Activated CD4-positive, alpha-beta T cell treated with anti-CD3 and anti-CD28 coated beads for 48 hours (primary cell): Measurements from ENCODE around the gene SYTL5.
"Not testable (repeated sequence)": the region's sequence is repeated elsewhere in the genome, so short reads cannot be mapped to it uniquely, and the experiment has no call there.

Experiments used
- DNase-seq: peaks from one replicate; pipeline ENCODE4 v3.0.0-alpha.2; 2020

Gene SYTL5

DNA sequence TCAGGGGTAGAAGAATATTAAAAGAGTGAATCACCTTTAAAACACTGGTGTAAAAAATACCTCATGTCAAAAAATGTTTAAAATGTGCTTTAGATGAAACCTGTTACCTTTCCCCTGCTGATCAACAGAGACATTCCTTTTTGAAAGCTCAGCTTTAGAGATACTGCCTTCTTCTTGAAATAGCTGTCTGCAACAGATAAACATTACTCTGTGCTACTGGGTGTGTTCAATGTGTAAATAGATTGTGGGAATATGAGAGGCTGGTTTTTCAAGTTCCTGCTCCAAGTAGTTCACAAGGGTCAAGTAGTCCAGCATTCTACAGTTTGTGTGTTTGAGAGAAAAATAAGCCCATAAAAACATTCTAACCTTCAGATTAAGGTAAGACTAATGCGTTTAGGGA lies at the start of gene SYTL5:
SYTL5 (plus strand) TSS at position 263 of the 400 bp plus-strand sequence. CDS start 27,337 bp downstream, outside the sequence.
- no peak for DNase-seq

DNA sequence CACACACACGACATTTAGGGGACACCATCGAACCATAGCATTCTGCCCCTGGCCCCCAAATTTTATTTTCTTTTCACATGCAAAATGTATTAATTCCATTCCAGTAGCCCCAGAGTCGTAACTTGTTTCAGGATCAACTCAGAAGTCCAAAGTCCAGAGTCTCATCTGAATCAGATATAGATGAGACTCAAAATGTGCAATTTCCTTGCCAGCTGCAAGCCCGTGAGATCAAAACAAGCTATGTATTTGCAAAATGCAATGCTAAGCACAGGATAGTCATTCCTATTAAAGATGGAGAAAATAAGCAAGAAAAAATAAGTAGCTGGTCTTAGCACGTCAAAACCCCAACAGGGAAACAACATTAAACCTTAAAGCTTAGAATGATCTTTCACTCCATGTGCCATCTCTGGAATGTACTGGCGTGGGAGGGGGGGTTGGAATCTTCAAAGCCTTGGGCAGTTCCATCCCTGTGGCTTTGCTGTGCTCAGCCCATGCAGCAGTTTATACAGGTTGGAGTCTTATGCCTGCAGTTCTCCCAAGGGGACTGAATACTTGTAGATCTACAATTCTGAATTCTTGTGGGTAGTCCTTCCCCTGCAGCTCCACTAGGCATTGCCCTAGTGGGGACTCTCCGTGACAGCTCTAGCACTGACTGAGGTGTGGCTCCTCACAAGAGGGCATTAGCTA lies 47.7 kb upstream of the SYTL5 start:
- DNase-seq = no peak

DNA sequence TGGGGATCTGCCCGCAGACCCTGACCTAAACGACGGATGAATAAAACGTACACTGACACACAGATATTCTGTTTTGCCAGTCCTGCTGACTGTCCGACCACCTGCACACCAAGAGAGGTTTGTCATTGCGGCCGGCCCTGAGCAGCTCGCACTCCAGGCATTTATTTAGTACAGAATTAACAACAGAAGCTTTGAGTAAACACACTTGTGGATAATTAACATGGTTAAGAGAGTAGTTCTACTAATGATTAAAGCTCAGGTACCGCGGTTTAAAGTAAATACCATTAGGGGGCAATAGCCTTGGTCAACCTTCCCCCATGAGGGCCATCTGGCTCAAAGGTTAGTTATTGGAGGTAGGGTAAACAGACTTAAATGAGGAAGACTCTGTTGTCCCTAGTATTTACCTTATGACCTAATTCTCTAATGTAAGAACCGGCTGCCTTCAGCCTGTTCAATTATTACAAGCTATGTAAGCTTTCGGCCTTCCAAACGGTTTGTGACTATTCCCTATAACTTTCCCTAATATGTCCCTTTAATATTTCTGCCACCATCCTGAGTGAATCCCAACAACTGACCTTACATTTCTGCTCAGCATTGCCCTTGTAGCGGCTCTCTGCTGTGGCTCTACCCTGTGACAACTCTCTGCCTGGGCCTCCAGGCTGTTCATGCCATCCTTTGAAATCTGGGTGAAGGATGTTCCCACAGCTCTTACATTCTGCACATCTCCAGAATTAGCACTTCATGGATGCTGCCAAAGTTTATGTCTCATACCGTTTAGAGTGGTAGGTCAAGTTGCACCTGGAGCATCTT lies 46.9 kb upstream of the SYTL5 start:
- no peak for DNase-seq

- DNase-seq = no peak
Measured at GRCh38 chrX:37961118-37961517, 45.2 kb upstream of the SYTL5 start.

DNA sequence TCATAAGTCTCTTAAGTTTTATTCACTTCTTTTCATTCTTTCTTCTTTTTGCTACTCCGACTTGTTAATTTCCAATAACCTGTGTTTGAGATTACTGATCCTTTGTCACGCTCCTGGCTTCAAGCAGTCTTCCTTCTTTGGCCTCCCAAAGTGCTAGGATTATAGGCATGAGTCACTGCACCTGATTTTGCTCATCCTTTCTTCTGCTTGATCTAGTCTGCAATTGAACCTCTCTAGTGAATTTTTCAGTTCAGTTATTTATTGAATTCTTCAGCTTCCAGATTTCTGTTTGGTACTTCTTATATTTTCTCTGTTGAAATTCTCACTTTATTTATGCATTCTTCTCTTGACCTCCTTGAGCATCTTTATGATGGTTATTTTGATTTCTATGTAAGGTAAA lies 38.6 kb upstream of the SYTL5 start:
- no peak for DNase-seq

- no peak for DNase-seq
Measured at GRCh38 chrX:37975421-37975820, 30.9 kb upstream of the SYTL5 start.

DNA sequence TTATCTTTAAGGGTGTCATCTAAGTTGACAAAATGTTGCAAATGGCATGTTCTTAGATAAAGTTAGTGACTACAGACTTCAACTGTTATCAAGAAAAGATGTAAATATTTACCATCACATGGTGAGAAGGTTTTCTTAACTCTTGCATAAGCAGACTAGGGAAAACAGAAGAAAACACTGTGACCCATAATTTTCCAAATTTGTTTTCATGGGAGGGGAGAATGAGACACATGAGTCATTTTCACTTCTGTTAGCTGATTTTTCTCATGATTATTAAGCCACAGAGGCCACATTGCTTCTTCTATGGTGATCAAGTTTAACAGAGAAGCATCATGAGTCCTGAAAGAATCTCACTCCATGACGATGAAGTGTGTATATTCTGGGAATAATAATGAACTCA lies 30.2 kb upstream of the SYTL5 start:
- DNase-seq = no peak

- no peak for DNase-seq
Measured at GRCh38 chrX:37984880-37985279, 21.5 kb upstream of the SYTL5 start.

DNA sequence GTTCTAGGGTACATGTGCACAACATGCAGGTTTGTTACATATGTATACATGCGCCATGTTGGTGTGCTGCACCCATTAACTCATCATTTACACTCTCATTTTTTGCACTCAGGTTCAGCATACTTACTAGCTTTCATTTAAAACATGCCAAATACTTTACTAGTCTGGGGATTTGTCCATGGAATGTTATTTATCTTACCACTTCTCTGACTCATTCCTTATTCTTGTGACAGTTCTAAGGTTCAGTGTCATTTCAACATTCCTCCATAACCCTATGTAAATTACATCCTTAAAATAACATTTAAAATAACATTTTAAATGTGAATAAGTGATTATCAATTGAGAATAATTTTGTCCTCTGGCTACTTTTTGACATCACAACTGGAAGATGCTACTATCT lies 19.5 kb upstream of the SYTL5 start:
- DNase-seq = no peak

DNA sequence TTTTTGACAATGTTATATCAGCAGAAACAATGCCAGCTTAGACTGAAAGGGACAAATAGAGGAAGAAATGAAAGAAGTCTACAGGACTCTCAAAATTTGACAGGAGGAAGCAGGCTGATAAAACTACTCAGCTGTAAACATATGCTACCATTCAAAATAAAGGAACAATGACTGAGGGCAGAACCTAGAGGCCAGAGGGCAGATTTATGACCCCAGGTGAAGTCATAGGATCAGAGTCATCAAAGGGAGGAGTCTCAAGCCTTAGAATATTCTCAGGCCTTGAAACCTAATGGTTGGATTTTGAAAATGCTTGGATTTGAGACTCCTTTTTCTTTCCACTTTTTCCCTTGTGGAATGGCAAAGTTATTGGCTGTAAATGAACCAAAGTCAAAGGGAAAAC lies 17.0 kb upstream of the SYTL5 start:
- DNase-seq = no peak

DNA sequence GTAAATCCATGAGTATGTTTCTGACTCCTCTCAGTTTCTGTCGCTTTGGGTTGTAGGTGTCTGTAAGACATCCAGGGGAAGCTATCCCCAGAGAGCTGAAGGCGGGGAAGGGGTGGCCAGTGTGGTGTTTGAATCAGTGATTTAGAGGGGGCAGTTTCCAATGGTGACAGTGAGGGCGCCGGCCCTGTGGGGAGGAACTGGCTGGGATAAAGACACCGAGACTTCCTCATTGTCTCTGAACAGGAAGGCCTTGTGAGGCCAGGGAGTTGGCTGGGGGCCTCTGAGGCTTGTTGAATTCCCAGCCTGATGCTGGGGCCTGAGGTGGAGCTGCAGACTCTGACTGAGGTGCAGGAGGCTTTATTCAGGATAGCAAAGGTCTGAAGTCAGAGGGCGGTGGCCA lies 15.1 kb upstream of the SYTL5 start:
- DNase-seq = not testable (repeated sequence)

- no peak for DNase-seq
Measured at GRCh38 chrX:37993176-37993575, 13.2 kb upstream of the SYTL5 start.

- no peak for DNase-seq
Measured at GRCh38 chrX:37993837-37994619, 12.3 kb upstream of the SYTL5 start.

DNA sequence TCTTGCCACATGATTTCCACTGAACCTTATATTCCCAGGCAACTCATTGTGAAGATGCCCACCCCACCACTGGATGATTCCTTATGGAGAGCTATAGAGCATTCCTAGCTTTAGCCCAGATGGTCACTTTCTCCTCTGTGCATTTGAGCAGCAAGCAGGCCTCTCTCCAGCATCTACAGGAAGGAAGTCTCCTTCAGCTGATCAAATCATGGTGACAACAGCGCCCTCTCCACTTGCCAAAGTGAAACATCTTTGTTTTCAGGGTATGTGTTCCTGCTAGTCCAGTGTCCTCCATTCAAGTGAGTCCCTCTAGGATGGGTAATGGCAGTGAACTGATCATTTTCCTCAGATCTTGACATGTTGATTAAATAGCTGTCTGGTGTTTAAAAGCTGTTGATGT lies 10.9 kb upstream of the SYTL5 start:
- DNase-seq = no peak

DNA sequence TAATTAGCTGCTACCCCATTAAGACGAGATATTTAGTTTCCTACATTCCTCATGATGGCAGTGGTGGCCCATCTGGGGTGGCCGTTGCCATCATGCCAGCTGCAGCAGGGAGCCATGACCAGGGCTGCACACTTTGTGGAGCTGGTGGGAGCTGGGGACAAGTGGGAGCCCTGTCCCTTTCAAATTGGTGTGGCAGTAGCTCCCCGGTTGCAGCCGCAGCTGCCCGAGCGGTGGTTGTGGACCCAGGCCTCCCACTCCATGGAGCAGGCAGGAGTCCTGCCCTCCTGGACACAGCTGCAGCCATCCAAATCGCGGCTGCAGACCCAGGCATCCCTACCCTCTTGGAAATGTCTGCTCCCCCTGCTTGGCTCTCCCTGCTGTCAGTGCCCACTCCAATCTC lies 9.3 kb upstream of the SYTL5 start:
- DNase-seq = no peak

GRCh38 chrX:37998586-37999262 lies 7.6 kb upstream of the SYTL5 start:
- DNase-seq = no peak

- DNase-seq = no peak
Measured at GRCh38 chrX:38000706-38001105, 5.6 kb upstream of the SYTL5 start.

GRCh38 chrX:38004046-38004445 lies 2.3 kb upstream of the SYTL5 start:
- no peak for DNase-seq

DNA sequence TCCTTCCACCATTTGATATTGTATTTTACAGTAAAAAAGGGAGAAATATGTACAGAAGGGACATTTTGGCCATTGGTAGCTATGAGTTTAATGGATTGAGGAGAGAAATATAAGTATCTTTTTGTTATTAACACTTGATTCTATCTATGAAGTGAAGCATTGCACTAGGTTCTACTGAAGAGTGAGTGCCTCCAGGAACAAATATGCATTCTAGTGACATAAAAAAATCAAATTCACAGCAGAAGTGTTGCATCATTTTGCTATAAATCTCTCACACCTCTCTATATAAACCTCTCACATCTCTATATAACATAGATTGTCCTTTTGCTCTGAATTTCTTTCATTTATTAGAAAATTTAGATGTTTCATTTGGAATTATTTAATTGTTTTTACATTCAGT lies 425 bp downstream of the SYTL5 start:
- no peak for DNase-seq

- no peak for DNase-seq
Measured at GRCh38 chrX:38008658-38009057, 2.3 kb downstream of the SYTL5 start.

DNA sequence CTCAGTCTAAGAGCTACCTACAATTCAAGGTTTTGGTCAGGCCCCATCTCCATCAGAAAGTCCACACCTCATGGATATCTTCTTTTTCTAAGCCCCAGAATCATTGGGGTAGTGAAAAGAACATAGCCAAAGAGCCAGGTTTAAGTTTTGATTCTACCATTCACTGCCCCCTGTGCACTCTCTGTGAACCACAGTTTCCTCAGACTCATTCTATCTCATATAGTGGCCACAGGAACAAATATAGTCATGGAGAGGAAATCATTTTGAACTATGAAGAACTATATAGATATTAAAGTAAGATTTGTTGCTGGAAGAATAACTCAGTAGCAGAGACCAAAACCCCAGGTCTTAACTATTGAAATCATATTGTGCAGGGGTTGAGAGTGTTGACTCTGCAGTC lies 3.3 kb downstream of the SYTL5 start:
- no peak for DNase-seq

DNA sequence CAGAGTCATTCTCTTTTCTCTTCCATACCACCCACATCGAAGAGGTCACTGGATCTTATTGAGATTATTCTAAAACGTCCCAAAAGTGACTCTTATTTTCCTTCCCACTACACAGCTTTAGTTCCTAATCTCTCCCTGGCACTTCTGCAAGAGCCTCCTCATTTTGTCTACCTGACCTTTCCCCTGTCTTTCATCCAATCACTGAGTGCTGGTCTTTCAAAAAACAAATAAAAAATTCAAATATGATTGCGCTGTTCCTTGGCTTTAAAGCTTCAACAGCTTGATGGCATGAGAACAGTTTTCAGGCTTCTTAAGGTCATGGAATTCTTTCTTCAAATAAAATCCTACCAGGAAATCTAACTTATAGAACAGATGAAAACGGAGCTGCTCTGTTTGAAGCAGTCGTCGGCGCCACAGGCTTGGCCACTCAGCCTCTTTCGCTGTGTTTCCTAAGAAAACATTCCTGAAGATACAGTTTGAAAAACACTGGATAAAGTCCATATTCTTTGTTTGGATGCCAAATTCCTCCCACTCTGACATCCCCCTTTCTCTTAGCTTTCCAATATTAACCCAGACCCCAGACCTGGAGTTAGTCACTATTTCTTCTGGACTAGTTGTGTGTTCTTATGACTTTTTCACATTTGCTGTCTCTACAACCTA lies 12.5 kb downstream of the SYTL5 start:
- no peak for DNase-seq

- DNase-seq = no peak
Measured at GRCh38 chrX:38028300-38028699, 21.9 kb downstream of the SYTL5 start.
